RWPE1 (cell line): Measurements from ENCODE around the gene TYRP1.

Source experiments
- CTCF ChIA-PET: fragments of 350-600 bp; sonication (Branson Sonifier 250); formaldehyde crosslinking; extraction: SDS; loops from one replicate; lab custom pipeline; 2021; lab: Yijun Ruan, JAX
- POLR2A ChIA-PET: fragments of 400-600 bp; formaldehyde crosslinking; extraction: SDS; loops from one replicate; lab custom pipeline; 2020; ENCODE audit warnings: antibody characterized with exemption; ENCODE audit not compliant: low non-redundant PET; lab: Yijun Ruan, JAX
- DNase-seq: peaks from one replicate; pipeline ENCODE4 v3.0.0; 2012; ENCODE audit warnings: low spot score
- H3K27ac ChIP-seq: fragments of 450-650 bp; 2 replicates; pipeline ENCODE4 v1.5.1; 2017
- TF ChIP-seq, protein P1 (sequence below): fragments of 450-650 bp; conservative IDR thresholded peaks from 2 replicates; pipeline ENCODE4 v1.5.1; 2017; ENCODE audit warnings: low read depth, mild to moderate bottlenecking

Gene TYRP1

DNA sequence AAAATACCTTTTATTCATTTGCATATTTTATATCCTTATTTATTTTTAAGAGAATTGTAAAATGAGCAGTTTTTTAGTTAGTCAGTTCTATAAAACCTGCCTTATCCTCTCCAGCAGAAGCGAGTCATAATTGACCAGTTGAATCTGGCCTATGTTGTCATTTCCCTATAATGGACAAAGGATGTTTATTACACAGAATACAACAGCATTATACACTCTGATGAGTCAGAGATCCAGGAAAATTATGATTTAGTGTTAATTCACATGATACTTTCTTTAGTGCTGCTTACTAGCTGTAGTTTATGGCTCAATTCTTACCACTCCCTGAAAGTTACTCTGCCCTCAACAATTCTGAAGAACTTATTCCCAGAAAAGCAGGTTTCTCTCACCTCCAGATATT lies 54.8 kb downstream of the TYRP1 start:
- DNase-seq = peak; percentile 10
- no peak overlapping the region for H3K27ac ChIP-seq
- TF ChIP-seq, protein P1, sequence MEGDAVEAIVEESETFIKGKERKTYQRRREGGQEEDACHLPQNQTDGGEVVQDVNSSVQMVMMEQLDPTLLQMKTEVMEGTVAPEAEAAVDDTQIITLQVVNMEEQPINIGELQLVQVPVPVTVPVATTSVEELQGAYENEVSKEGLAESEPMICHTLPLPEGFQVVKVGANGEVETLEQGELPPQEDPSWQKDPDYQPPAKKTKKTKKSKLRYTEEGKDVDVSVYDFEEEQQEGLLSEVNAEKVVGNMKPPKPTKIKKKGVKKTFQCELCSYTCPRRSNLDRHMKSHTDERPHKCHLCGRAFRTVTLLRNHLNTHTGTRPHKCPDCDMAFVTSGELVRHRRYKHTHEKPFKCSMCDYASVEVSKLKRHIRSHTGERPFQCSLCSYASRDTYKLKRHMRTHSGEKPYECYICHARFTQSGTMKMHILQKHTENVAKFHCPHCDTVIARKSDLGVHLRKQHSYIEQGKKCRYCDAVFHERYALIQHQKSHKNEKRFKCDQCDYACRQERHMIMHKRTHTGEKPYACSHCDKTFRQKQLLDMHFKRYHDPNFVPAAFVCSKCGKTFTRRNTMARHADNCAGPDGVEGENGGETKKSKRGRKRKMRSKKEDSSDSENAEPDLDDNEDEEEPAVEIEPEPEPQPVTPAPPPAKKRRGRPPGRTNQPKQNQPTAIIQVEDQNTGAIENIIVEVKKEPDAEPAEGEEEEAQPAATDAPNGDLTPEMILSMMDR = no peak
- CTCF ChIA-PET = no interaction called here
- POLR2A ChIA-PET = no interaction called here

DNA sequence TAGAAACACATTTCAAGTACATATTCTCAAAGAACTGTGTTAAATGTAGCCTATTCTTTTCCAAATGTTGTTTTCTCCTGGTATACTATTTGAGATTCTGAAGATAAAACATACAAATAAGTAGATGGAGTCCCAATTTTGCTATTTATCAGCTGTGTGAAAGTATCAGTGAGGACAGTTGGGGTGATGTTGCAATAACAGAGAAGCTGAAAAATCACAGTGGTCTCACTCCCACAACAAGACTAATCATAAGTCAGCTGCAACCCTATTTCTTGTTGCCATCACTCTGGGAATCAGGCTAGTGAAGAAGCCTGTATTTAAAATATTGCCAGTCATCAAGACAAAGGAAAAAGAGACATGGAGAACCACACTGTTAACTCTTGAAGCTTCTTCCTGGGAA lies 55.8 kb downstream of the TYRP1 start:
- no peak overlapping the region for H3K27ac ChIP-seq
- TF ChIP-seq, protein P1 = no peak
- ChIA-PET CTCF (no interaction called here), POLR2A (no interaction called here)
- no peak for DNase-seq

DNA sequence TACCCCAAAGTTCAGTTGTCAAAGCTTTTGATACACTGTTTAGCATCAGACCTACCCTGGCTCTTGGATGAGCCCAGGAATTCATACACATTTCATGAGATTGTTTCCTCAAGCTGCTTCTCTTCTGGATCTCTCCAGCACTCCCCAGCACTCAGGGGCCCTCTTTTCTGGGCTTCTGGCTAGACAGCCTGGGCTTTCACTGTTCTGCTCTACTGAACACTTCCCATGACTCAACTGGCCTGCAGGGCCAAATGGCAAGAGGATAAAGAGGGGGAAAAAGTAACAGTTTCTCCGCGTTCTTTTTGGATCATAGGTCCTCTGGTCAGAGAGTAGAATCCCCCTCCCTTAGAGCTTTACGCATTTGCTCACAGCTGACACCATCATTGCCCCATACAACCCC lies 60.7 kb downstream of the TYRP1 start:
- POLR2A ChIA-PET = no interaction called here
- DNase-seq = no peak
- CTCF ChIA-PET = no interaction called here
- TF ChIP-seq, protein P1 = no peak
- no peak overlapping the region for H3K27ac ChIP-seq

DNA sequence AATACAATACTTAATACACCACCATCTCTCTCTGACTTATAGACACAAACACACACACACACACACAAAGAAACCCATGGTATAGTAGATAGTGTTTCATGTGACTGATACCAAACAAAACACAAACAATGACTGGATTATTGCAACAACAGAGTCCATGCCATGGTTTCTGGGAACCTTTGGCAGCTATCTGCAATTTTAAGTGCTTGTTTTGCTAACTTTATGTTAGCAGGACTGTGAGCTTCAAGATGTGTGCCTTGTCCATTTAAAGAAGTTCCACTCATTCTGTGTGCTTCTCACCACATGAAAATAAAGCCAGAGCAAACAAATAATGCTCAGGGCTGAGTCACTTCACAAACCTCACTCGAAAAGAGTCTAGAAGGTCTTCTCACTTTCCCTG lies 66.6 kb downstream of the TYRP1 start:
- H3K27ac ChIP-seq = no peak overlapping the region
- ChIA-PET POLR2A (no interaction called here), CTCF (no interaction called here)

More for the DNA sequence above, 66.6 kb downstream of the TYRP1 start:
- TF ChIP-seq, protein P1 = no peak
- no peak for DNase-seq
